Measurements from ENCODE around the gene MICAL3.

The MICAL3 gene

DNA sequence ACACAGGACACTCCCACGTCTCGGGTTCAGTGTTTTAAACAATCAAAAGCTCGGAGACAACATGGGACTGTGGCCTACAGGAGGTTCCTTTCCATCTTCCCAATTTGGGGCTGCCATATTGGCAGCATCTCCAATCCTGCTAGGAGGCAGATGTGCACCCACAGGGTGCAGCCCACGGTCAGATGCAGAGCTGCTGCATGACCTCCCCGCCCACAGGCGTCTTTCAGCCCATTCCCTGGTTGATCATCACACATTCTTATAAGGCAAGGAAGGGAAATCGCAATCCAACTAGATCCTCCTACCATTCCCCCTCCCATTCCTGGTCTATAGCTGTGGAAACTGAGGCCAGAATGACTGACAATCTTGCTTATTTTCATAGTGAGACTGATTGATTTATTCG, 121.4 kb downstream of the MICAL3 start:
- TF ChIP-seq PPARA (CRISPR knock-in tag; IDR thresholded peaks at IDR 0.05; ENCODE audit: borderline replicate concordance) (no peak), ZNF565 (CRISPR knock-in tag; conservative IDR thresholded peaks at IDR 0.05; ENCODE audit: low read depth) (no peak), POU6F1 (CRISPR knock-in tag; IDR thresholded peaks at IDR 0.05; ENCODE audit: borderline replicate concordance, low read depth) (no peak), CSDC2 (CRISPR knock-in tag; IDR thresholded peaks at IDR 0.05) (no peak), ZC3H10 (CRISPR knock-in tag; IDR thresholded peaks at IDR 0.05) (no peak), OSR1 (CRISPR knock-in tag; IDR thresholded peaks at IDR 0.05) (no peak), ISL1 (CRISPR knock-in tag; IDR thresholded peaks at IDR 0.05) (no peak), ZFP3 (CRISPR knock-in tag; IDR thresholded peaks at IDR 0.05) (no peak), TOX (CRISPR knock-in tag; IDR thresholded peaks at IDR 0.05; ENCODE audit: borderline replicate concordance) (no peak)
- no peak for ATAC-seq

DNA sequence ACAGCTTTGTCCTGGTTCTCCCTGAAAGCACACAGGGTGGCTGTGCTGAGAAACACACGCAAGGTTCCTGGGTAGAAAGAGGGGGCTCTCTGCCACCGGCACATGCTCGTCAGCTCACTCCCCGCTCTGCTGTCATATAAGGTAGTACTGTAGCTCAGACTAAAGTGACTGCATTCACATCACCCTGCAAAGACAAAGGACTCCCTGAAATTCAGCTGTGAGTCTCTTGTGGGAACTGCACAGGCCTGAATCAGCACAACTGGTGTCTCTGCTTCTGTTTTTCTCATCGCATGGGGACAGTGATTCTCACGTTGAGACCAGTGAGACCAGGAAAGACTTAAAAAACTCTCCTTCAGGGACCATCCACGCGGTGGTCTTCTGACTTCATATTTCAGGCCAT, 126.0 kb downstream of the MICAL3 start:
- TF ChIP-seq ZNF70 (CRISPR knock-in tag; IDR thresholded peaks at IDR 0.05) (no peak), PPARA (CRISPR knock-in tag; IDR thresholded peaks at IDR 0.05; ENCODE audit: borderline replicate concordance) (no peak), CREB5 (CRISPR knock-in tag; IDR thresholded peaks at IDR 0.05; ENCODE audit: low read depth) (no peak), ESRRG (CRISPR knock-in tag; IDR thresholded peaks at IDR 0.05) (no peak)
- no peak for ATAC-seq

GRCh38 chr22:17897858-17898257, 126.5 kb downstream of the MICAL3 start:
- TF ChIP-seq ZC3H10 (CRISPR knock-in tag; IDR thresholded peaks at IDR 0.05) (no peak), POU6F1 (CRISPR knock-in tag; IDR thresholded peaks at IDR 0.05; ENCODE audit: borderline replicate concordance, low read depth) (no peak), ARNTL (CRISPR knock-in tag; IDR thresholded peaks at IDR 0.05; ENCODE audit: borderline replicate concordance, low read depth) (no peak), ZFP30 (CRISPR knock-in tag; IDR thresholded peaks at IDR 0.05) (no peak), ZNF8 (CRISPR knock-in tag; IDR thresholded peaks at IDR 0.05) (no peak), BACH2 (CRISPR knock-in tag; IDR thresholded peaks at IDR 0.05; ENCODE audit: borderline replicate concordance) (no peak), OSR1 (CRISPR knock-in tag; IDR thresholded peaks at IDR 0.05) (no peak), TOX (CRISPR knock-in tag; IDR thresholded peaks at IDR 0.05; ENCODE audit: borderline replicate concordance) (no peak), CSDC2 (CRISPR knock-in tag; IDR thresholded peaks at IDR 0.05) (no peak), GLIS3 (CRISPR knock-in tag; IDR thresholded peaks at IDR 0.05) (no peak), TCF4 (CRISPR knock-in tag; IDR thresholded peaks at IDR 0.05; ENCODE audit: borderline replicate concordance) (no peak), ZNF70 (CRISPR knock-in tag; IDR thresholded peaks at IDR 0.05) (no peak), ISL1 (CRISPR knock-in tag; IDR thresholded peaks at IDR 0.05) (no peak), PPARA (CRISPR knock-in tag; IDR thresholded peaks at IDR 0.05; ENCODE audit: borderline replicate concordance) (no peak), CREB5 (CRISPR knock-in tag; IDR thresholded peaks at IDR 0.05; ENCODE audit: low read depth) (no peak)
- TF ChIP-seq, protein P1, sequence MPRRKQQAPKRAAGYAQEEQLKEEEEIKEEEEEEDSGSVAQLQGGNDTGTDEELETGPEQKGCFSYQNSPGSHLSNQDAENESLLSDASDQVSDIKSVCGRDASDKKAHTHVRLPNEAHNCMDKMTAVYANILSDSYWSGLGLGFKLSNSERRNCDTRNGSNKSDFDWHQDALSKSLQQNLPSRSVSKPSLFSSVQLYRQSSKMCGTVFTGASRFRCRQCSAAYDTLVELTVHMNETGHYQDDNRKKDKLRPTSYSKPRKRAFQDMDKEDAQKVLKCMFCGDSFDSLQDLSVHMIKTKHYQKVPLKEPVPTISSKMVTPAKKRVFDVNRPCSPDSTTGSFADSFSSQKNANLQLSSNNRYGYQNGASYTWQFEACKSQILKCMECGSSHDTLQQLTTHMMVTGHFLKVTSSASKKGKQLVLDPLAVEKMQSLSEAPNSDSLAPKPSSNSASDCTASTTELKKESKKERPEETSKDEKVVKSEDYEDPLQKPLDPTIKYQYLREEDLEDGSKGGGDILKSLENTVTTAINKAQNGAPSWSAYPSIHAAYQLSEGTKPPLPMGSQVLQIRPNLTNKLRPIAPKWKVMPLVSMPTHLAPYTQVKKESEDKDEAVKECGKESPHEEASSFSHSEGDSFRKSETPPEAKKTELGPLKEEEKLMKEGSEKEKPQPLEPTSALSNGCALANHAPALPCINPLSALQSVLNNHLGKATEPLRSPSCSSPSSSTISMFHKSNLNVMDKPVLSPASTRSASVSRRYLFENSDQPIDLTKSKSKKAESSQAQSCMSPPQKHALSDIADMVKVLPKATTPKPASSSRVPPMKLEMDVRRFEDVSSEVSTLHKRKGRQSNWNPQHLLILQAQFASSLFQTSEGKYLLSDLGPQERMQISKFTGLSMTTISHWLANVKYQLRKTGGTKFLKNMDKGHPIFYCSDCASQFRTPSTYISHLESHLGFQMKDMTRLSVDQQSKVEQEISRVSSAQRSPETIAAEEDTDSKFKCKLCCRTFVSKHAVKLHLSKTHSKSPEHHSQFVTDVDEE (CRISPR knock-in tag; IDR thresholded peaks at IDR 0.05) = no peak
- TF ChIP-seq, protein P2, sequence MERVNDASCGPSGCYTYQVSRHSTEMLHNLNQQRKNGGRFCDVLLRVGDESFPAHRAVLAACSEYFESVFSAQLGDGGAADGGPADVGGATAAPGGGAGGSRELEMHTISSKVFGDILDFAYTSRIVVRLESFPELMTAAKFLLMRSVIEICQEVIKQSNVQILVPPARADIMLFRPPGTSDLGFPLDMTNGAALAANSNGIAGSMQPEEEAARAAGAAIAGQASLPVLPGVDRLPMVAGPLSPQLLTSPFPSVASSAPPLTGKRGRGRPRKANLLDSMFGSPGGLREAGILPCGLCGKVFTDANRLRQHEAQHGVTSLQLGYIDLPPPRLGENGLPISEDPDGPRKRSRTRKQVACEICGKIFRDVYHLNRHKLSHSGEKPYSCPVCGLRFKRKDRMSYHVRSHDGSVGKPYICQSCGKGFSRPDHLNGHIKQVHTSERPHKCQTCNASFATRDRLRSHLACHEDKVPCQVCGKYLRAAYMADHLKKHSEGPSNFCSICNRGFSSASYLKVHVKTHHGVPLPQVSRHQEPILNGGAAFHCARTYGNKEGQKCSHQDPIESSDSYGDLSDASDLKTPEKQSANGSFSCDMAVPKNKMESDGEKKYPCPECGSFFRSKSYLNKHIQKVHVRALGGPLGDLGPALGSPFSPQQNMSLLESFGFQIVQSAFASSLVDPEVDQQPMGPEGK (CRISPR knock-in tag; IDR thresholded peaks at IDR 0.05; ENCODE audit: borderline replicate concordance) = no peak
- TF ChIP-seq, protein P3, sequence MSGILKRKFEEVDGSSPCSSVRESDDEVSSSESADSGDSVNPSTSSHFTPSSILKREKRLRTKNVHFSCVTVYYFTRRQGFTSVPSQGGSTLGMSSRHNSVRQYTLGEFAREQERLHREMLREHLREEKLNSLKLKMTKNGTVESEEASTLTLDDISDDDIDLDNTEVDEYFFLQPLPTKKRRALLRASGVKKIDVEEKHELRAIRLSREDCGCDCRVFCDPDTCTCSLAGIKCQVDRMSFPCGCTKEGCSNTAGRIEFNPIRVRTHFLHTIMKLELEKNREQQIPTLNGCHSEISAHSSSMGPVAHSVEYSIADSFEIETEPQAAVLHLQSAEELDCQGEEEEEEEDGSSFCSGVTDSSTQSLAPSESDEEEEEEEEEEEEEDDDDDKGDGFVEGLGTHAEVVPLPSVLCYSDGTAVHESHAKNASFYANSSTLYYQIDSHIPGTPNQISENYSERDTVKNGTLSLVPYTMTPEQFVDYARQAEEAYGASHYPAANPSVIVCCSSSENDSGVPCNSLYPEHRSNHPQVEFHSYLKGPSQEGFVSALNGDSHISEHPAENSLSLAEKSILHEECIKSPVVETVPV (CRISPR knock-in tag; IDR thresholded peaks at IDR 0.05) = no peak

More at GRCh38 chr22:17897858-17898257, 126.5 kb downstream of the MICAL3 start:
- no peak for ATAC-seq
